NCI-H69 (cell line): ENCODE results near the gene ZBTB25.
"Not testable (repeated sequence)": the region's sequence is repeated elsewhere in the genome, so short reads cannot be mapped to it uniquely, and the experiment has no call there.

ENCODE experiments used
- DNase-seq: peaks from one replicate; lab custom pipeline; 2025; lab: John Stamatoyannopoulos, UW

Gene ZBTB25

GRCh38 chr14:64503434-64504309, at the start of gene ZBTB25:
Gene ZBTB25 (minus strand): TSS chr14:64503838. CDS start chr14:64490533, 13,305 bp downstream.
- DNase-seq = peak; percentile 97

- DNase-seq = peak; percentile 90
Measured at GRCh38 chr14:64550621-64551333, 47.1 kb upstream of the ZBTB25 start.

- peak; percentile 99 for DNase-seq
Measured at GRCh38 chr14:64549791-64550620, 46.4 kb upstream of the ZBTB25 start, which contains the start of gene PPP1R36. Gene PPP1R36 (plus strand): TSS chr14:64549961. CDS start chr14:64549998, 37 bp downstream.

GRCh38 chr14:64549016-64549415, 45.4 kb upstream of the ZBTB25 start:
- DNase-seq = peak; percentile 60

GRCh38 chr14:64544607-64545312, 41.1 kb upstream of the ZBTB25 start:
- peak; percentile 52 for DNase-seq

GRCh38 chr14:64542836-64543201, 39.2 kb upstream of the ZBTB25 start:
- DNase-seq = no peak

GRCh38 chr14:64541972-64542835, 38.6 kb upstream of the ZBTB25 start:
- DNase-seq = no peak

GRCh38 chr14:64541261-64541971, 37.8 kb upstream of the ZBTB25 start:
- DNase-seq = no peak

- peak; percentile 99 for DNase-seq
Measured at GRCh38 chr14:64540208-64541202, 36.9 kb upstream of the ZBTB25 start, which contains the start of gene HSPA2. Gene HSPA2 (plus strand): TSS chr14:64540741. CDS start chr14:64540850, 109 bp downstream.

- DNase-seq = no peak
Measured at GRCh38 chr14:64536488-64537245, 33.0 kb upstream of the ZBTB25 start.

- no peak for DNase-seq
Measured at GRCh38 chr14:64531567-64531966, 27.9 kb upstream of the ZBTB25 start.

GRCh38 chr14:64525354-64525753, 21.7 kb upstream of the ZBTB25 start:
- DNase-seq = no peak

- no peak for DNase-seq
Measured at GRCh38 chr14:64522591-64523355, 19.1 kb upstream of the ZBTB25 start.

- DNase-seq = no peak
Measured at GRCh38 chr14:64520699-64521098, 17.1 kb upstream of the ZBTB25 start.

GRCh38 chr14:64518229-64518628, 14.6 kb upstream of the ZBTB25 start:
- peak; percentile 28 for DNase-seq

- not testable (repeated sequence) for DNase-seq
Measured at GRCh38 chr14:64517667-64518066, 14.0 kb upstream of the ZBTB25 start.

- no peak for DNase-seq
Measured at GRCh38 chr14:64516969-64517368, 13.3 kb upstream of the ZBTB25 start.
